Suprapubic skin (tissue), 4 donors: ENCODE measurements around the gene TP53AIP1. TPM values are rescaled to one million over a fixed set of nuclear protein-coding genes. Genes with fewer than 3 reads are reported as not detected.
A peak's percentile ranks its signal among the peaks of the same experiment; 100 is the strongest.

Experiments
- DNase-seq, 2 donors: peaks; one replicate each; pipeline ENCODE4 v3.0.0-alpha.2; 2019; ENCODE audit warnings: low spot score in 2 of 2
- H3K27ac ChIP-seq: fragments of 200-600 bp; sonication (generic); one replicate; pipeline ENCODE4 v1.5.1; 2019
- H3K27me3 ChIP-seq: fragments of 200-600 bp; sonication (generic); one replicate; pipeline ENCODE4 v1.5.1; 2019
- H3K36me3 ChIP-seq: fragments of 200-600 bp; sonication (generic); one replicate; pipeline ENCODE4 v1.5.1; 2019
- H3K4me1 ChIP-seq: fragments of 200-600 bp; sonication (generic); one replicate; pipeline ENCODE4 v1.5.1; 2019
- H3K4me3 ChIP-seq: fragments of 200-600 bp; sonication (generic); one replicate; pipeline ENCODE4 v1.5.1; 2019; ENCODE audit warnings: mild to moderate bottlenecking
- H3K9me3 ChIP-seq: fragments of 200-600 bp; sonication (generic); one replicate; pipeline ENCODE4 v1.5.1; 2019
- EP300 ChIP-seq: sonication (generic); formaldehyde crosslinking; IDR thresholded peaks from one replicate; pipeline ENCODE4 v1.6.1; 2017; ENCODE audit warnings: antibody characterized with exemption
- POLR2A ChIP-seq, 2 donors: fragments of 450-650 bp; IDR thresholded peaks; one replicate each; pipeline ENCODE4 v1.6.1; 2017; ENCODE audit warnings: antibody characterized with exemption in 2 of 2, mild to moderate bottlenecking in 2 of 2, moderate library complexity in 2 of 2
- POLR2AphosphoS5 ChIP-seq, 3 donors: sonication (generic); formaldehyde crosslinking; IDR thresholded peaks; one replicate each; pipeline ENCODE4 v1.6.1; 2017; ENCODE audit warnings: antibody characterized with exemption in 3 of 3
- WGBS: methylation state at CpG from one replicate; pipeline ENCODE4 v1.1.5; 2018; 5-methylcytosine and 5-hydroxymethylcytosine counted together
- total RNA-seq, 4 donors: library from RNA; depleted of rRNA; stranded (reverse); fragments of >200 nt; gene quantifications; one replicate each; pipeline ENCODE4 v1.1.0, GENCODE V29; 2016
- TF ChIP-seq, protein P1 (sequence below), 2 donors: fragments of 200-600 bp in 1 of 2; fragments of 450-650 bp in 1 of 2; sonication (generic) in 1 of 2; IDR thresholded peaks; one replicate each; pipeline ENCODE4 v1.5.1; 2016 to 2019; ENCODE audit warnings: antibody characterized with exemption in 2 of 2, mild to moderate bottlenecking in 1 of 2, moderate library complexity in 1 of 2

The TP53AIP1 gene
- total RNA-seq, 4 donors from 2014 or later, result 19.2 to 32.9 (median 21.0) TPM

DNA sequence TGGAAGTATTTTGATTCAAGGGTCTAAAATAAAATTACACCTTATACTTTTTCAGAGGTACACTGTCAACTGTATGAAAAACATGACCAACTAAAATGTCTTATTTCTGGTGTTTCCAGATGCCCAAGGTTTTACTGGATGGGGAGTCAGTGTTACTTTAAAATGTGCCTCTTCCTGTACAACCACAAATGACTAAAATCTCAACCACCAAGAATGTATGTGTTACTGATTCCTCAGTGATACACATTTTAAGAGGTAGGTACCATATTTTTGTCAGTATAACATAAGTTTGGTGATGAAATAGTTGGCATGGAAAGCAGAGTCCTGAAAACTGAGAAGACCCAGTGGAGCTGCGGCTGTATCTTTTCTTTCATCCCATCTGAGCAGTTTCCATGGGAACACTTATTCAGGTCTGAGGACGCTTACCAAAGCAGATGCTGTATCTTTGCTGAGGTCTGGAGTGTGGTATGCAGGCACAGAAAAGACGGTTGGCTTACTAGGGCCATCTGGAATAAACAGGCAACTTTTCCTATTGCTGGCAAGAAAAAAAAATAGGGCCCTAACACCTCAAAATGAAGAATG lies 21.2 kb upstream of the TP53AIP1 start:
- no peaks in the 10 kb centered on the region for H3K27me3 ChIP-seq
- H3K4me1 ChIP-seq, result no peaks in the 10 kb centered on the region
- no peak overlapping the region for H3K4me3 ChIP-seq
- DNase-seq, result no peak
- no peak for TF ChIP-seq EP300
- no peak overlapping the region for H3K27ac ChIP-seq
- WGBS, result 81% methylated on average over 3 of the region's 3 CpGs
- no peaks in the 10 kb centered on the region for H3K9me3 ChIP-seq
- peaks cover 16% of the 10 kb centered on the region for H3K36me3 ChIP-seq

GRCh38 chr11:128962896-128963295 lies 20.2 kb upstream of the TP53AIP1 start:
- H3K27me3 ChIP-seq, result no peaks in the 10 kb centered on the region
- DNase-seq, result no peak
- H3K27ac ChIP-seq, result no peak overlapping the region
- no peak overlapping the region for H3K4me3 ChIP-seq
- H3K36me3 ChIP-seq, result peaks cover 7% of the 10 kb centered on the region
- H3K4me1 ChIP-seq, result no peaks in the 10 kb centered on the region
- TF ChIP-seq, protein P1, sequence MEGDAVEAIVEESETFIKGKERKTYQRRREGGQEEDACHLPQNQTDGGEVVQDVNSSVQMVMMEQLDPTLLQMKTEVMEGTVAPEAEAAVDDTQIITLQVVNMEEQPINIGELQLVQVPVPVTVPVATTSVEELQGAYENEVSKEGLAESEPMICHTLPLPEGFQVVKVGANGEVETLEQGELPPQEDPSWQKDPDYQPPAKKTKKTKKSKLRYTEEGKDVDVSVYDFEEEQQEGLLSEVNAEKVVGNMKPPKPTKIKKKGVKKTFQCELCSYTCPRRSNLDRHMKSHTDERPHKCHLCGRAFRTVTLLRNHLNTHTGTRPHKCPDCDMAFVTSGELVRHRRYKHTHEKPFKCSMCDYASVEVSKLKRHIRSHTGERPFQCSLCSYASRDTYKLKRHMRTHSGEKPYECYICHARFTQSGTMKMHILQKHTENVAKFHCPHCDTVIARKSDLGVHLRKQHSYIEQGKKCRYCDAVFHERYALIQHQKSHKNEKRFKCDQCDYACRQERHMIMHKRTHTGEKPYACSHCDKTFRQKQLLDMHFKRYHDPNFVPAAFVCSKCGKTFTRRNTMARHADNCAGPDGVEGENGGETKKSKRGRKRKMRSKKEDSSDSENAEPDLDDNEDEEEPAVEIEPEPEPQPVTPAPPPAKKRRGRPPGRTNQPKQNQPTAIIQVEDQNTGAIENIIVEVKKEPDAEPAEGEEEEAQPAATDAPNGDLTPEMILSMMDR (IDR thresholded peaks at IDR 0.05), result no peak
- TF ChIP-seq POLR2AphosphoS5 (IDR thresholded peaks at IDR 0.05) (no peak), EP300 (no peak), POLR2A (IDR thresholded peaks at IDR 0.05) (no peak)
- WGBS, result 89% methylated on average over 5 of the region's 5 CpGs
- no peaks in the 10 kb centered on the region for H3K9me3 ChIP-seq

DNA sequence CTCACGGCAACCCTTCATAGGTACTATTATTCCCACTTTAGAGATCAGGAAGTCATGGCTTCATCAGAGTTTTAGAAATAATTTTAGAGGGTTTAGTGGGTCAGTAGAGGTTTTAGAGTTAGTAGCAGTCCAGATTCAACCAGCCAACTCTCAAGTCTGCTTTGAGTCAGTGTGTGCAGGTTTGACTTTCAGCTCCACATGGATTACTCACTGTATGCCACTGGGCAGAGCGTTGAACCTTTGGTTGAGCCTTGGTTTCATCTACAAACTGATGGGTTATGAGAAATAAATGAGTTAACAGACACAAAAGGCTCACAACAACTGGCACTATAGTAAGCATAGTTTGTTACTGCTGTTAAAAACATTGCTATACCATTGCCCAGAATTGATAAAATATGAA lies 19.0 kb upstream of the TP53AIP1 start:
- Histone ChIP-seq H3K4me3 (no peak overlapping the region), H3K4me1 (peaks cover 4% of the 10 kb centered on the region), H3K9me3 (no peaks in the 10 kb centered on the region), H3K27ac (no peak overlapping the region), H3K27me3 (no peaks in the 10 kb centered on the region), H3K36me3 (peaks cover 7% of the 10 kb centered on the region)
- TF ChIP-seq, protein P1 (IDR thresholded peaks at IDR 0.05), result no peak
- TF ChIP-seq POLR2A (IDR thresholded peaks at IDR 0.05) (no peak), EP300 (no peak), POLR2AphosphoS5 (IDR thresholded peaks at IDR 0.05) (no peak)
- DNase-seq, result no peak
- WGBS, result 96% methylated on average over 2 of the region's 2 CpGs

- WGBS, result 74% methylated on average over 8 of the region's 8 CpGs
- Histone ChIP-seq H3K36me3 (peaks cover 7% of the 10 kb centered on the region), H3K9me3 (no peaks in the 10 kb centered on the region), H3K27ac (no peak overlapping the region), H3K27me3 (no peaks in the 10 kb centered on the region), H3K4me3 (no peak overlapping the region), H3K4me1 (peaks cover 6% of the 10 kb centered on the region)
- DNase-seq, result no peak
- TF ChIP-seq POLR2AphosphoS5 (IDR thresholded peaks at IDR 0.05) (no peak), EP300 (no peak), POLR2A (IDR thresholded peaks at IDR 0.05) (no peak)
- TF ChIP-seq, protein P1 (IDR thresholded peaks at IDR 0.05), result no peak
Measured at GRCh38 chr11:128957202-128957482, 14.5 kb upstream of the TP53AIP1 start.

- H3K4me3 ChIP-seq, result no peak overlapping the region
- H3K4me1 ChIP-seq, result peaks cover 6% of the 10 kb centered on the region
- no peaks in the 10 kb centered on the region for H3K27me3 ChIP-seq
- H3K36me3 ChIP-seq, result peaks cover 7% of the 10 kb centered on the region
- DNase-seq, result no peak
- H3K9me3 ChIP-seq, result no peaks in the 10 kb centered on the region
- WGBS, result 45% methylated on average over 8 of the region's 8 CpGs
- no peak overlapping the region for H3K27ac ChIP-seq
- TF ChIP-seq, protein P1 (IDR thresholded peaks at IDR 0.05), result peak; percentile 42 to 53
- TF ChIP-seq POLR2A (IDR thresholded peaks at IDR 0.05), result no peak
Measured at GRCh38 chr11:128956401-128957201, 13.9 kb upstream of the TP53AIP1 start.
